ENCODE measurements around the gene ITPR2.

ITPR2 gene

DNA sequence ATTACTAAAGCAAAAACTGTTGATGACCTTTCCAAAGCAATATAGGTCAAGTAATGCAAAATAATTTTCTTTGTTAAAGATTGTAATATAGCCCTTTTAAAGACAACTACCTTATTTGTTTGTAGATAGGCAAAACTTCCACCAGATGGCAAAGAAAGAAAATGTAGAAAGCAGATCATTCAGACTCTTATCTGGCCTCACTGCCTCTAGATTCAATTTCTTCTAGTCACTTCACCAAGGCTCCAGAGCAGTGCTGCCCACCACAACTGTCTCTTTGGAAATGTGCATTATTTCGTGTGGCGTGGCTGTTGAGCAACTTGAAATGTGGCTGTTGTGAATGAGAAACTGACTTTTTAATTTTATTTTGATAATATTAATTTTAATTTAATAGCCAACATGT, 127.1 kb downstream of the ITPR2 start:
- H3K4me1 ChIP-seq: no peaks in the 10 kb centered on the region
- no peaks in the 10 kb centered on the region for H3K27me3 ChIP-seq
- no peak for DNase-seq
- H3K36me3 ChIP-seq: no peaks in the 10 kb centered on the region
- TF ChIP-seq, protein P1, sequence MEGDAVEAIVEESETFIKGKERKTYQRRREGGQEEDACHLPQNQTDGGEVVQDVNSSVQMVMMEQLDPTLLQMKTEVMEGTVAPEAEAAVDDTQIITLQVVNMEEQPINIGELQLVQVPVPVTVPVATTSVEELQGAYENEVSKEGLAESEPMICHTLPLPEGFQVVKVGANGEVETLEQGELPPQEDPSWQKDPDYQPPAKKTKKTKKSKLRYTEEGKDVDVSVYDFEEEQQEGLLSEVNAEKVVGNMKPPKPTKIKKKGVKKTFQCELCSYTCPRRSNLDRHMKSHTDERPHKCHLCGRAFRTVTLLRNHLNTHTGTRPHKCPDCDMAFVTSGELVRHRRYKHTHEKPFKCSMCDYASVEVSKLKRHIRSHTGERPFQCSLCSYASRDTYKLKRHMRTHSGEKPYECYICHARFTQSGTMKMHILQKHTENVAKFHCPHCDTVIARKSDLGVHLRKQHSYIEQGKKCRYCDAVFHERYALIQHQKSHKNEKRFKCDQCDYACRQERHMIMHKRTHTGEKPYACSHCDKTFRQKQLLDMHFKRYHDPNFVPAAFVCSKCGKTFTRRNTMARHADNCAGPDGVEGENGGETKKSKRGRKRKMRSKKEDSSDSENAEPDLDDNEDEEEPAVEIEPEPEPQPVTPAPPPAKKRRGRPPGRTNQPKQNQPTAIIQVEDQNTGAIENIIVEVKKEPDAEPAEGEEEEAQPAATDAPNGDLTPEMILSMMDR (IDR thresholded peaks at IDR 0.05; ENCODE audit: low read depth, low read length): no peak
- H3K9me3 ChIP-seq: no peaks in the 10 kb centered on the region
- no peak overlapping the region for H3K4me3 ChIP-seq (ENCODE audit: low read depth, low read length)

DNA sequence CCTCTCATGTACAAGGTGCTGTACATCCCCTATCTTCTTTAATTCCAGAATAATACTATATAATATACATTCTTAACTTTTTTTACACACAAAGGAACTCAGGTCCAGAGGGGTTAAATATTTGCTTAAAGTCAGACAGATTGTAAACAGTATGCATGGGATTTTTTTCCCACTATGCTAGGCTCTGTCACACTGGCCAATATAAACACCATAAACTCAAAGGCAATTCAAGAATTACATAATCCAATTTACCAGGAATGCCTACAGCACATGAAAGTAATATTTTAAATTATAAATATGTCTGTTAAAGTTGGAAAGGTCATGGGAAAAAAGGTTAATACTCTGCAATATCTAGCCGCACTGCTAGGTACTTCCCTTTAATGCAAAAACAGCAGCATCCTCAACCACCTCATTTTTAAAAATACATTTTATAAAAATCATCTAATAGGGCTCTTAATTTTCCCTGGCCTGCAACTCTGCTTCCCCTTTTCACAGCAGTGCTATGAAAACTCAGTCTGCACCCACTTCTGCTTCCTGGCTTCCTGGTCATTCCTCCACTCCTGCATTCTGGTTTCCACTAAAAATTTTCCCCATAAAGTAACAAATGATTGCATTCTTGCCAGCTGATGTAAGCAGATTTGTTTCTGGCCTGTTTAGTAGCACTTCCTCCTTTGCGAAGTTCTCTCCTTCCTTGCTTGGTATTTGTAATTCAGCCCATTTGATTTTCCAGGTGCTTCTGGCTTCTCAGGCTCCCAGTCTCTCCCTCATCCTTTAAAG, 128.1 kb downstream of the ITPR2 start:
- TF ChIP-seq, protein P1 (IDR thresholded peaks at IDR 0.05; ENCODE audit: low read depth, low read length): no peak
- H3K4me1 ChIP-seq: no peaks in the 10 kb centered on the region
- DNase-seq: no peak

DNA sequence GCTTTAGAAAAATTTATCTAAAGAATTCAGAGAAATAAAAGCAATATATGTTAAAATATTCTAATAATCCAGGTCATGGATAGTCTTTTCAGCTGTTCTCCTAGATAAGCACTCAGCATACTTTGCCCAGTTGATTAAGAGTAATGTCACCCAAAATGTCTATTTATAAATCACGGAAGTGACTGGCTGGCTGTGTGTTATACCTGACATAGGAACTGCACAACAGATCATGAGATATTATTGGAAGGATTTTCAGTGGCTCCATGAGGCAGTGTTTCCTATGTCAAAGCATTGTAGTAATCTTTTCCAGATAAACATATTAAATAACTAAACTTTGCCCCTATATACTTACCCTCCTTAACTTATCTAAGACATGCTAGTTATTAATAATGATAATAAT, 128.8 kb downstream of the ITPR2 start:
- H3K4me1 ChIP-seq: no peaks in the 10 kb centered on the region
- H3K36me3 ChIP-seq: no peaks in the 10 kb centered on the region
- no peaks in the 10 kb centered on the region for H3K27me3 ChIP-seq
- DNase-seq: no peak
- TF ChIP-seq, protein P1 (IDR thresholded peaks at IDR 0.05; ENCODE audit: low read depth, low read length): no peak
- H3K9me3 ChIP-seq: no peaks in the 10 kb centered on the region
- no peak overlapping the region for H3K4me3 ChIP-seq (ENCODE audit: low read depth, low read length)

More for the DNA sequence above, 128.1 kb downstream of the ITPR2 start:
- no peaks in the 10 kb centered on the region for H3K9me3 ChIP-seq
- H3K4me3 ChIP-seq (ENCODE audit: low read depth, low read length): no peak overlapping the region
- no peaks in the 10 kb centered on the region for H3K36me3 ChIP-seq
- H3K27me3 ChIP-seq: no peaks in the 10 kb centered on the region

DNA sequence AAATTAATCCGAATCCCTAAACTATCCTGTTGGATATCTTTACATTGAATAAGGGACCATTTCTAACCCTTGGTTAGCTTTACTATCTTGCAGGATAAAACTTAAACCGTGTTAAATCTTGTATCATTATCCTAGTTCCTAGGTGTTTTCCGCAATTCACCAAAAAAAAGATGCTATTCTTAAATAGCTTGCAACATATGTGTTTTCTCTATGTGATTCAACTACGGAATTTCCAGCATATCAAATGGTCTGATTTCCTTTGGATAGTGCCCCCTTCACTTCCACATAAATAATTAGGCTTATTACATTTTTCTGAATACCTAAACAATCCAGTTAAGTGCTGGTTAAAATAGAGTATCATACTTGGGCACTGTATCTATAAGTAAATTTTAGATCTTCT, 130.3 kb downstream of the ITPR2 start:
- Histone ChIP-seq H3K4me3 (ENCODE audit: low read depth, low read length) (no peak overlapping the region), H3K36me3 (no peaks in the 10 kb centered on the region), H3K9me3 (no peaks in the 10 kb centered on the region), H3K4me1 (no peaks in the 10 kb centered on the region), H3K27me3 (no peaks in the 10 kb centered on the region)
- no peak for DNase-seq
- TF ChIP-seq, protein P1 (IDR thresholded peaks at IDR 0.05; ENCODE audit: low read depth, low read length): no peak

DNA sequence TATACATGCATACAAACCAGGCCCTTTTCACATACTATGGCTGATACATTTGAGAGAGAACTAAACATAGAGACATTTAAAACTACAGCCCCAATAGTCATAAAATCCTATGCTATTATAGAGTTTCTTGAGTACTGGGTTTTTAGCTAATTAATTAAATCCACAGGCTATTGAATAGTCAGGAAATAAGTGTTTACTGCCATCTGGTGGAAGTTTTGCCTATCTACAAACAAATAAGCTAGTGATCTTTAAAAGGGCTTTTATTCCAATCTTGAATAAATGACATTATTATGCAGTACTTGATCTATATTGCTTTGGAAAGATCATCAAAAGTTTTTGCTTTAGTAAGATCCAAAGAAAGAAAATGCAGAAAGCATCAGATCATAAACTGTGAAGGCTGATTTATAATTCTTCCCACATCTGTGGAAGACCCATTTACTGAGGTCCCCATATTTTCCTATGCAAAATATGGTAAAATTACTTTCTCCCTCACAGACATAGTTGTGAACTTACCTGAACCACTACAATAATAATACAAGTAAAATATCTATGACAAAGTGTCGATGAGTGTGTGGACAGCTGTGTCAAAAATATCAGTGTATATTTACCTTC, 131.3 kb downstream of the ITPR2 start:
- no peak for DNase-seq
- no peaks in the 10 kb centered on the region for H3K4me1 ChIP-seq
- TF ChIP-seq, protein P1 (IDR thresholded peaks at IDR 0.05; ENCODE audit: low read depth, low read length): peak; percentile 55
- H3K27me3 ChIP-seq: no peaks in the 10 kb centered on the region
- no peak overlapping the region for H3K4me3 ChIP-seq (ENCODE audit: low read depth, low read length)
- no peaks in the 10 kb centered on the region for H3K36me3 ChIP-seq
- no peaks in the 10 kb centered on the region for H3K9me3 ChIP-seq

DNA sequence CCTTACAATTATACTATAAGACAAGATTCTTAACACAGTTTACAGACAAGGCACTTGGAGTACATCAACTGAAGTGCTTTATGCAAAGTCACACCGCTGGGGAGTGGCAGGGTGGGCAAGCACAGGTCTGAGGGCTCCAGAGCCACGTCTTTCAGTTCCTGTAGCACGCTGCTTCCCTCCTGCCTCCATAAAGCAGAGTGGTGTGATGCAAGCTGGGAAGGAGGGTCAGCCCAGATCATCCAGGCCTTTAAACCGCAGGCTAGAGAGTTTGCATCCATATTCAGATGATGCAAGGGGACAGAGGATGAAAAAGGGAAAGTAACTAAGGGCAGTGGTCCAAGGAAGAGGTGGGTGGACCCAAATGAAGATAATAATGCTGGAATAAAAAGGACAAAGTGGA, 132.6 kb downstream of the ITPR2 start:
- H3K9me3 ChIP-seq: no peaks in the 10 kb centered on the region
- H3K4me1 ChIP-seq: no peaks in the 10 kb centered on the region
- no peak for DNase-seq
- TF ChIP-seq, protein P1 (IDR thresholded peaks at IDR 0.05; ENCODE audit: low read depth, low read length): no peak
- no peaks in the 10 kb centered on the region for H3K27me3 ChIP-seq
- no peak overlapping the region for H3K4me3 ChIP-seq (ENCODE audit: low read depth, low read length)
- H3K36me3 ChIP-seq: no peaks in the 10 kb centered on the region
